Nephron (organoid): ENCODE results near the gene INSC.

Experiments
- H3K27ac Mint-ChIP-seq, 3 experiments: 2 replicates each; pipeline ENCODE4 v1.8.0; 2020; ENCODE audit warnings: mixed read lengths in 3 of 3, mild to moderate bottlenecking in 2 of 3, moderate library complexity in 1 of 3
- H3K27me3 Mint-ChIP-seq: 2 replicates; pipeline ENCODE4 v1.8.0; 2021; ENCODE audit warnings: low read depth, mild to moderate bottlenecking, moderate library complexity, mixed read lengths
- H3K36me3 Mint-ChIP-seq: 2 replicates; pipeline ENCODE4 v1.8.0; 2020; ENCODE audit warnings: low read depth, mixed read lengths
- H3K4me1 Mint-ChIP-seq: 2 replicates; pipeline ENCODE4 v1.8.0; 2020; ENCODE audit warnings: mixed read lengths
- H3K4me3 Mint-ChIP-seq, 3 experiments: 2 replicates each; pipeline ENCODE4 v1.8.0; 2020; ENCODE audit warnings: mild to moderate bottlenecking in 3 of 3, mixed read lengths in 3 of 3, moderate library complexity in 2 of 3
- H3K9me3 Mint-ChIP-seq: 2 replicates; pipeline ENCODE4 v1.8.0; 2020; ENCODE audit warnings: mixed read lengths
- TF ChIP-seq, protein P1 (sequence below), 3 experiments: fragments of 200-600 bp; sonication (generic); IDR thresholded peaks; one replicate each; pipeline ENCODE4 v1.5.0; 2021; ENCODE audit warnings: antibody characterized with exemption in 3 of 3; ENCODE audit not compliant: unreplicated experiment in 3 of 3

INSC gene

DNA sequence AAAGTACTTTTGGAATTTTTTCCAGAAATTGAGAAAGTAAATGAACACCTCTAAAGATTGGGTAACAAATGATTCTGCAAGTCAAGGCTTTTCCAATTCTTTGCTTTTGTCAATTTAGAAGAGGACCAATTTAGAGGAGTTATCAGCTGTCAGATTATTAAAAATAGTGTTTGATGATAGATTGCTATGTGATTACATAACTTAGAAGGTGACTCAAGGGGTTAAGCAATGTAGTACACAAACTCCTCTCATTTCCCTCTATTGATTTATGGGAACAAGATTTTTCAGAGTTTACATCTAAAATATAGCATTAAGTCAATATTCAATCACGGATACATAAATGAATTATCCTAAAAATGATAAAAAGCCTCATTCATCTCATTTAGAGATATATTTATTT, 70.3 kb downstream of the INSC start:
- no peaks in the 10 kb centered on the region for H3K9me3 Mint-ChIP-seq
- peaks cover 11% of the 10 kb centered on the region for H3K4me1 Mint-ChIP-seq
- H3K36me3 Mint-ChIP-seq: no peaks in the 10 kb centered on the region
- H3K27ac Mint-ChIP-seq: no peak overlapping the region
- H3K4me3 Mint-ChIP-seq: no peak overlapping the region
- TF ChIP-seq, protein P1, sequence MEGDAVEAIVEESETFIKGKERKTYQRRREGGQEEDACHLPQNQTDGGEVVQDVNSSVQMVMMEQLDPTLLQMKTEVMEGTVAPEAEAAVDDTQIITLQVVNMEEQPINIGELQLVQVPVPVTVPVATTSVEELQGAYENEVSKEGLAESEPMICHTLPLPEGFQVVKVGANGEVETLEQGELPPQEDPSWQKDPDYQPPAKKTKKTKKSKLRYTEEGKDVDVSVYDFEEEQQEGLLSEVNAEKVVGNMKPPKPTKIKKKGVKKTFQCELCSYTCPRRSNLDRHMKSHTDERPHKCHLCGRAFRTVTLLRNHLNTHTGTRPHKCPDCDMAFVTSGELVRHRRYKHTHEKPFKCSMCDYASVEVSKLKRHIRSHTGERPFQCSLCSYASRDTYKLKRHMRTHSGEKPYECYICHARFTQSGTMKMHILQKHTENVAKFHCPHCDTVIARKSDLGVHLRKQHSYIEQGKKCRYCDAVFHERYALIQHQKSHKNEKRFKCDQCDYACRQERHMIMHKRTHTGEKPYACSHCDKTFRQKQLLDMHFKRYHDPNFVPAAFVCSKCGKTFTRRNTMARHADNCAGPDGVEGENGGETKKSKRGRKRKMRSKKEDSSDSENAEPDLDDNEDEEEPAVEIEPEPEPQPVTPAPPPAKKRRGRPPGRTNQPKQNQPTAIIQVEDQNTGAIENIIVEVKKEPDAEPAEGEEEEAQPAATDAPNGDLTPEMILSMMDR (IDR thresholded peaks at IDR 0.05; ENCODE audit: unreplicated experiment in 3 of 3): no peak
- H3K27me3 Mint-ChIP-seq: peaks cover 4% of the 10 kb centered on the region

DNA sequence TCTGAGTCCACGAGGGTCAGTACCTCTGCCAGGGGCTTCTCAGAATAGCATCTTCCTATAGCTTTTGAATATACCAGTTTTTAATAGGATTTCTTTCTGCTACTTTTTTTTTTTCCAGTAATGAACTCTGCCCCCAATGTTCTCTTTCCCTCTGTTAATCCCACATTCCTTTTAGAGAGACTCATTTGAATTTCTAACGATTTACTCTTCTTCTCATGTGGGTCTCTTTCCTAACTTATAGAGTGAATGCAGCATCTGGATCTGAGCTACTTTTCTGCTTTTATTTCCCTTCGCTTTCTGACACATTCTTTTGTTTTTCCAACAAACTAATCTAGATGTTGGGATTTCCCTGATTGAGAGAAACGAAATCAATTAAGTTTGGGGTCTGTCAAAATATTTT, 71.4 kb downstream of the INSC start:
- H3K27me3 Mint-ChIP-seq: peaks cover 4% of the 10 kb centered on the region
- H3K4me1 Mint-ChIP-seq: peaks cover 5% of the 10 kb centered on the region
- H3K36me3 Mint-ChIP-seq: no peaks in the 10 kb centered on the region
- no peak overlapping the region for H3K27ac Mint-ChIP-seq
- TF ChIP-seq, protein P1 (IDR thresholded peaks at IDR 0.05; ENCODE audit: unreplicated experiment in 3 of 3): no peak
- no peak overlapping the region for H3K4me3 Mint-ChIP-seq
- no peaks in the 10 kb centered on the region for H3K9me3 Mint-ChIP-seq

DNA sequence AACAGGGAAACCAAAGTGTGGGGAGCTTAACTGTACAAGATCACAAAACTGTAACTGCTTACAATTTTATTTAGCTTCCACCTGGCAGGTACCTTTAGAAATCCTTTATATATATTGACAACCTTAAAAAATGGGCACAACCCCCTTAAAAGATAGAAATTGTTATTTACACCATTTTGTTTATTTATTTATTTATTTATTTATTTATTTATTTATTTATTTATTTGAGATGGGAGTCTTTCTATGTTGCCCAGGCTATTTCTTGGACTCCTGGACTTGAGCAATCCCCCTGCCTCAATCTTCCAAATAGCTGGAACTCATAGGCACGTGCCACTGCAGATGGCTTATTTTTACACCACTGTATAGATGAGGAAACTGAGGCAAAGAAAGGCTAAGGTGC, 74.5 kb downstream of the INSC start:
- Mint-ChIP-seq H3K4me3 (no peak overlapping the region), H3K4me1 (peaks cover 5% of the 10 kb centered on the region), H3K36me3 (no peaks in the 10 kb centered on the region), H3K27ac (no peak overlapping the region), H3K9me3 (no peaks in the 10 kb centered on the region), H3K27me3 (peaks cover 4% of the 10 kb centered on the region)
- TF ChIP-seq, protein P1 (IDR thresholded peaks at IDR 0.05; ENCODE audit: unreplicated experiment in 3 of 3): no peak

DNA sequence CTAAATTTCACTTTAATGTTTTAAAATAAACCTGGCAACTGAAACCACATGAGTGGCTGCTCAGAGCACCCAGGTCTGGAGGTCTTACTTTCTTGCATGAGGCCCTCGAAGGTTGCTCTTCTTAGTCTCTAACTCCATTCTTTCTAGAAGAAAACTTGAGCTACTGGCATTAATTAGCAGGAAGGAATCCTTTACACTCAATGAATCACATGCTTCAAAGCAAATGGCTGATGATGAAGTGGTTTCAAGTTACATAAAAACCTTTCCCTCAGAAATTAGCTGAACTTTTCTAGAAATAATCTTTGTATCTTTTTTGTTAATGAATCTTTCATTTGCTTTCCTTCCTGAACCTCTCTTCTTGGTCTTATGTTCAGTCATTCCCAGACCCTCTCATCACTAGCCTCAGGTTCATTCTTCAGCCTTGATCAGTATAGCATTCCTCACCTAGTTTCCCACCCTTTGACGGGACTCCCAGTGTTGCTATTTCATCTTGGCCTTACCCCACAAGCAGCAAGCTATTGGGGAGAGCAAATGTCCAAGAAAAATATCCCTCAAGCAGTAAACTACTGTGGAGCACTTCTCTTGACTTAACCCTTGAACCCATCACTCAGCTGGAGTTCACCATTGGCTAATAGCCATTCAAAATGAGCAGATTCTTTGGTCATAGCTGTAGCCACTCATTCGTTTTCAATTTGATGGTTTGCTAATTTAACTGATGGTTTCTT, 75.1 kb downstream of the INSC start:
- no peaks in the 10 kb centered on the region for H3K36me3 Mint-ChIP-seq
- peaks cover 4% of the 10 kb centered on the region for H3K27me3 Mint-ChIP-seq
- peaks cover 5% of the 10 kb centered on the region for H3K4me1 Mint-ChIP-seq
- H3K4me3 Mint-ChIP-seq: no peak overlapping the region
- TF ChIP-seq, protein P1 (IDR thresholded peaks at IDR 0.05; ENCODE audit: unreplicated experiment in 3 of 3): no peak
- H3K27ac Mint-ChIP-seq: no peak overlapping the region
- no peaks in the 10 kb centered on the region for H3K9me3 Mint-ChIP-seq

DNA sequence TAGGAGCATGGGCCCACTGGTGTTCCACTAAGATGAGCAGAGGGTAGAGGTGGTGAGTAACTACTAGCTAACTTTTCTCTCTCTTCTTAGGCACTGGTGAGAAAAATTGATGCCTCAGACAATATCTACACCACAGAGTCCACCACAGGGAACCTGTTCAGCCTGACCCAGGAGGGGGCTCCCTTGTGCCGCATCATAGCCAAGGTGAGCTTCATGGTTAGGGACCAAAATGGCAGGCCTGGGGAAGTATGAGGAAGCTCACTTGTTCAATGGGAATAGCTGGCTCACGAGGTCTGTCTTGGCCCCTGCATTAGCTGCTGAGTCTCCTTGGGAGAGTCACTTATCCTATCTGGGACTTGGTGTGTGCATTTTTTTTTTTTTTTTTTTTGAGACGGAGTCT, 75.9 kb downstream of the INSC start:
- Mint-ChIP-seq H3K4me1 (peaks cover 13% of the 10 kb centered on the region), H3K9me3 (no peaks in the 10 kb centered on the region), H3K27ac (no peak overlapping the region), H3K36me3 (no peaks in the 10 kb centered on the region), H3K4me3 (no peak overlapping the region), H3K27me3 (peaks cover 4% of the 10 kb centered on the region)
- TF ChIP-seq, protein P1 (IDR thresholded peaks at IDR 0.05; ENCODE audit: unreplicated experiment in 3 of 3): no peak

DNA sequence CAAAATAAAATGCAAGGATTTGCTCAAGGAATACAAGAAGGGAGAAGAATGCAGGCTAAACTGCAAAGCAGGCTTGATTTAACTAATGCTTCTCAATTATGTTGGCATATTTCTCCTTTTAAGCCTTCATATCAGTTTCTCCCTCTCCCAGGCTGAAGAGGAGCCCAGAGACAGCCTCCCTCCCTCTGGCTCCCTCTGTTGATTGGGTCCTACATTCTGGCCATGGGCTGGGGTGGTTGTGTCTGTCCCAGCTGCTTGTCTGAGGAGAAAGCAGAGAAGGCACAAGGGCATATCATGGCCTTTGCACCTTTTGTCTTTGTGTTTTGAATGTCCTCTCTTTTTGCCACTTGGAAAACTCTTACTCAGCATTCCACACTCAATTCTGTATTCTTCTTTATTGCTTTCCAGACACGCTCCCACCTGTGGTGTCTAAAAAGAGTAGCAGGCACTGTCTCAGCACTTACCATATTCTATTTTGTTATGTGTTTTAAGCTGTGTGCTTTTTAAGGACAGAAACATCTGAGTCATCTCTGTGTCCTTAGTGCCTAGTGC, 77.4 kb downstream of the INSC start:
- H3K9me3 Mint-ChIP-seq: no peaks in the 10 kb centered on the region
- H3K36me3 Mint-ChIP-seq: no peaks in the 10 kb centered on the region
- peaks cover 28% of the 10 kb centered on the region for H3K4me1 Mint-ChIP-seq
- H3K4me3 Mint-ChIP-seq: no peak overlapping the region
- TF ChIP-seq, protein P1 (IDR thresholded peaks at IDR 0.05; ENCODE audit: unreplicated experiment in 3 of 3): no peak
- no peaks in the 10 kb centered on the region for H3K27me3 Mint-ChIP-seq
- no peak overlapping the region for H3K27ac Mint-ChIP-seq
